ENCODE measurements around the gene HIPK2.

HIPK2 gene

GRCh38 chr7:139750459-139751095 lies 27.2 kb downstream of the HIPK2 start:
- no peak for DNase-seq

- no peak for DNase-seq
These were observed 28.3 kb downstream of the HIPK2 start for GRCh38 chr7:139749545-139749944.

GRCh38 chr7:139748941-139749340 lies 28.9 kb downstream of the HIPK2 start:
- no peak for DNase-seq

GRCh38 chr7:139748373-139748765 lies 29.4 kb downstream of the HIPK2 start:
- no peak for DNase-seq

GRCh38 chr7:139747662-139748372 lies 30.0 kb downstream of the HIPK2 start:
- no peak for DNase-seq

GRCh38 chr7:139746652-139747051 lies 31.1 kb downstream of the HIPK2 start:
- no peak for DNase-seq

- DNase-seq = no peak
These were observed 32.1 kb downstream of the HIPK2 start for GRCh38 chr7:139745678-139746143.

- DNase-seq = no peak
These were observed 32.8 kb downstream of the HIPK2 start for GRCh38 chr7:139744768-139745677.

- DNase-seq = no peak
These were observed 33.6 kb downstream of the HIPK2 start for GRCh38 chr7:139743967-139744767.

- DNase-seq = no peak
These were observed 34.4 kb downstream of the HIPK2 start for GRCh38 chr7:139743267-139743966.

GRCh38 chr7:139741789-139742344 lies 35.9 kb downstream of the HIPK2 start:
- DNase-seq = no peak

- DNase-seq = no peak
These were observed 36.6 kb downstream of the HIPK2 start for GRCh38 chr7:139741239-139741638.

GRCh38 chr7:139739863-139740597 lies 37.8 kb downstream of the HIPK2 start:
- no peak for DNase-seq

GRCh38 chr7:139738772-139739171 lies 39.0 kb downstream of the HIPK2 start:
- DNase-seq = no peak

GRCh38 chr7:139738101-139738489 lies 39.7 kb downstream of the HIPK2 start:
- no peak for DNase-seq

GRCh38 chr7:139737221-139738100 lies 40.3 kb downstream of the HIPK2 start:
- DNase-seq = no peak

- DNase-seq = no peak
These were observed 41.7 kb downstream of the HIPK2 start for GRCh38 chr7:139735912-139736595.

- DNase-seq = no peak
These were observed 42.3 kb downstream of the HIPK2 start for GRCh38 chr7:139735466-139735865.

- DNase-seq = no peak
These were observed 43.4 kb downstream of the HIPK2 start for GRCh38 chr7:139734395-139734794.

Data from NCI-H2171 (cell line).